GM12872 (cell line): Measurements from ENCODE around the gene MC2R.

ENCODE experiments used
- TF ChIP-seq, protein P1 (sequence below): IDR thresholded peaks from 3 replicates; pipeline ENCODE4 v1.5.1; 2011; ENCODE audit warnings: low read depth, mild to moderate bottlenecking, low read length, moderate library complexity; ENCODE audit not compliant: insufficient read depth

The MC2R gene

GRCh38 chr18:13930964-13931363, 15.6 kb upstream of the MC2R start:
- TF ChIP-seq, protein P1, sequence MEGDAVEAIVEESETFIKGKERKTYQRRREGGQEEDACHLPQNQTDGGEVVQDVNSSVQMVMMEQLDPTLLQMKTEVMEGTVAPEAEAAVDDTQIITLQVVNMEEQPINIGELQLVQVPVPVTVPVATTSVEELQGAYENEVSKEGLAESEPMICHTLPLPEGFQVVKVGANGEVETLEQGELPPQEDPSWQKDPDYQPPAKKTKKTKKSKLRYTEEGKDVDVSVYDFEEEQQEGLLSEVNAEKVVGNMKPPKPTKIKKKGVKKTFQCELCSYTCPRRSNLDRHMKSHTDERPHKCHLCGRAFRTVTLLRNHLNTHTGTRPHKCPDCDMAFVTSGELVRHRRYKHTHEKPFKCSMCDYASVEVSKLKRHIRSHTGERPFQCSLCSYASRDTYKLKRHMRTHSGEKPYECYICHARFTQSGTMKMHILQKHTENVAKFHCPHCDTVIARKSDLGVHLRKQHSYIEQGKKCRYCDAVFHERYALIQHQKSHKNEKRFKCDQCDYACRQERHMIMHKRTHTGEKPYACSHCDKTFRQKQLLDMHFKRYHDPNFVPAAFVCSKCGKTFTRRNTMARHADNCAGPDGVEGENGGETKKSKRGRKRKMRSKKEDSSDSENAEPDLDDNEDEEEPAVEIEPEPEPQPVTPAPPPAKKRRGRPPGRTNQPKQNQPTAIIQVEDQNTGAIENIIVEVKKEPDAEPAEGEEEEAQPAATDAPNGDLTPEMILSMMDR, result no peak

DNA sequence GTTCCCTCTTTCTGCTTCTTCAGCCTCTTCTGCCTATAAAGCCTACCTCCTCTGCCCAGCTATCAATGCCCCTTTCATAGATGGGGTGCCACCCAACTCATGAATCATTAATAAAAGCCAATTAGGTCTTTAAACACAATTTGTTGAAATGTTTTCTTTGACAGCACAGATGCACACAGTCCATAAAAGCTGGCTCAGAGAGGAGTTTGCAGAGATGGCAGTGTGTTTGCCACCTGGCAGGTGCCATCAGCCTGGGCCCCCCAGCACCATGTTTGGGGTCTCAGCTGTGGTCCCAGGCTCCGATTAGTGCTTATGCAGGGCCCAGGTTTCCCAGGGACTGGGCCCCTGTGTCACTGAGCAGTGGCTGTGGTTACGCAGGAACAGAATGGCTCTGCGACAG, 7.9 kb upstream of the MC2R start:
- TF ChIP-seq, protein P1, result no peak

GRCh38 chr18:13918898-13919297, 3.6 kb upstream of the MC2R start:
- TF ChIP-seq, protein P1, result no peak

- TF ChIP-seq, protein P1, result no peak
Observed at GRCh38 chr18:13917401-13917800, 2.1 kb upstream of the MC2R start.

DNA sequence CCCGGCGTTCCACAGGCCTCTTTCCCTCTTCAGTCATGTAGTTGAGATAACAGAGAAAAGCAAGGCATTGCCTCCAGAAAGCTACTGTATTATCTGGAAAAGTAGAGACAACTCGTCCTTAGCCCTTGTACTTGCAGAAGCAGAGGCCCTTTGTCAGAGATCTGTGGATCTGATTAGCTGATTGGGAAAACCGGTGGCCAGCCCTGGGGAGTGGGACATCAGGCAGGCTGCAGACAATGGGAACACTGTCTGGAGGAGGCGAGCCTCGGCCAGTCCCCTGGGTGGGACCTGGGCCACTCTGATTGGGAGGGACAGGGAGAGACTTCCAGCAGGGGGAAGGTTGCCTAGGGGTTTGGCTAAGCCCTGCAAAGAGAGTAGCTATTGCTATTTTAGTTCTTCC, 1.2 kb upstream of the MC2R start:
- TF ChIP-seq, protein P1, result no peak

DNA sequence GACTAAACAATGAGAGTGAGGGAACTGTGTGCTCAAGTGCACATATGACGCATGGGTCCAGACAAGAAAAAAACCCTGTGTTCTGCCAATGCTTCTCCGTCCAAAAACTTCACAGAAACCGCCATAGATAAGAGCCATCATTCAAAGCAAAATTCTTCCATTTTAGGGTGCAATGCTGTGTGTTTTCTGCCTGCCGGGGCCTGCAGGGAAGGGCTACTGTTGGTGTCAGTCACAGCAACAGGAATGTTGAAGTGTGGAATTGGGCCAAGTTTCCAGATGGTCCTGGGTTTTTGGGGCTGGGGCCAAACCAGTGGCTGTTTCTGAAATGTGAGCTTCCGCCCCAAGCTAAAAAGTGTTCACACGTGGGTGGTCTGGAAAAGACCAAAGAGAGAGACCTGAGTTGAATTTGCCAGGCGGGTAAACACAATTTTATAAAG, 677 bp upstream of the MC2R start:
- TF ChIP-seq, protein P1, result no peak

DNA sequence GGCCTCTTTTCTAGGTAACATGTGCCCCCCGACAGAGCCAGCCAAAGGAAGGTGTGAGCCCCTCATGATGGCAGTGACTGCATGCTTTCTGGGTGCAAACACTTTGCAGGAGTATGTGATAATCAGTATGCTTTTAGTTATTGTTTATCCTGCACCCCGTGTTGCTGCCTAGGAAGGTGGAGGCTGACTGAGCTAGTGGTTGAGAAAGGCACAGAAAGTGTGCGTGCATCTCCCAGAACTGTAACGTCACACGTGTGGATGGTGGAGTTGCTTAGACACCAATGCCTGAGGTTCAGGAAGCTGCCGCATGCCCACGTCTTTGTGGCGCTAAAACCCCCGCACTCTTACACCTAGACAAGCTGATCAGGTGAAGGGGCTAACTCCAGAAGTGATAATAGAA, 580 bp downstream of the MC2R start:
- TF ChIP-seq, protein P1, result no peak

DNA sequence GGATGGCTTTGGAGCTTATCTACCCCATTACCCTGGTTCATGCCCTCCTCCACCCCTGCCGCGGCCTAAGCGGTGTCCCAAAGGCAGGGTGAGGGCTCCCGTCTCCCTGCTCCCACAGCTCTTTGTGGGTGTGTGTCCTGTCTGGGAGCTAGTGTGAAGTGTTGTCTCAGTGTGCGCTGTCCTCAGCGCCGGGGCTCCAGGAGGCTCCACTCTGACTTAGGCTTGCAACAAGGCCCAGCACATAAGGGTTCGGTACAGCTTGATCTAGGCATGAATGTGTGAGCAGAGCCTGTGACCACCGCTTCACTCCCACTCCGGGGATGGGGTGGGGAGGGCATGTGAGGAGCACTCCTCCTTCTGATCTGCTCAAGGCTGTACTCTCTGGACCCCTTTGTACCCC, 1.2 kb downstream of the MC2R start:
- TF ChIP-seq, protein P1, result no peak
